OCI-LY7 (cell line): ENCODE measurements around the gene PSMG2. TPM values are rescaled to one million over a fixed set of nuclear protein-coding genes. Genes with fewer than 3 reads are reported as not detected.

ENCODE experiments used
- BruUV-seq: library from RNA; stranded (reverse); fragments of 400-500 nt; replicated peaks from 2 replicates; lab custom pipeline; 2021; lab: Mats Ljungman, UMichigan
- CTCF ChIA-PET: fragments of 300-600 bp; sonication (Branson Sonifier 250); formaldehyde crosslinking; loops from one replicate; lab custom pipeline; 2022; ENCODE audit warnings: antibody characterized with exemption; ENCODE audit not compliant: unreplicated experiment; lab: Charles Lee
- POLR2A ChIA-PET: fragments of 300-600 bp; sonication (Branson Sonifier 250); formaldehyde crosslinking; loops from one replicate; lab custom pipeline; 2022; ENCODE audit warnings: antibody characterized with exemption; lab: Charles Lee
- DNase-seq: peaks from one replicate; pipeline ENCODE4 v3.0.0-alpha.2; 2015; ENCODE audit warnings: low spot score
- H2AFZ ChIP-seq: fragments of 200-600 bp; sonication (generic), shearing (Covaris generic); 2 replicates; pipeline ENCODE4 v1.6.1; 2014; ENCODE audit warnings: mild to moderate bottlenecking, antibody characterized with exemption, low read length, moderate library complexity
- H3K27ac ChIP-seq: fragments of 200-600 bp; sonication (generic); 2 replicates; pipeline ENCODE4 v1.5.1; 2014; ENCODE audit warnings: mixed run types, low read depth, mild to moderate bottlenecking, moderate library complexity, low read length, inconsistent platforms; ENCODE audit not compliant: poor library complexity, severe bottlenecking
- H3K36me3 ChIP-seq: fragments of 200-600 bp; sonication (generic); 2 replicates; pipeline ENCODE4 v1.6.1; 2014; ENCODE audit warnings: mild to moderate bottlenecking, antibody characterized with exemption, low read length, moderate library complexity, mixed read lengths; ENCODE audit not compliant: insufficient read depth
- H3K4me1 ChIP-seq: fragments of 200-600 bp; sonication (generic); 2 replicates; pipeline ENCODE4 v1.5.1; 2014; ENCODE audit warnings: mild to moderate bottlenecking, low read length; ENCODE audit not compliant: insufficient read depth, poor library complexity, severe bottlenecking
- H3K4me2 ChIP-seq: fragments of 200-600 bp; sonication (generic); 2 replicates; pipeline ENCODE4 v1.6.1; 2014; ENCODE audit warnings: mild to moderate bottlenecking, low read length
- H3K4me3 ChIP-seq: fragments of 200-600 bp; sonication (generic); 2 replicates; pipeline ENCODE4 v1.5.1; 2014; ENCODE audit warnings: mild to moderate bottlenecking, low read depth, low read length; ENCODE audit not compliant: poor library complexity, severe bottlenecking
- H3K79me2 ChIP-seq: fragments of 200-600 bp; sonication (generic); 2 replicates; pipeline ENCODE4 v1.6.1; 2016; ENCODE audit warnings: low read depth, mild to moderate bottlenecking, low read length, moderate library complexity, mixed read lengths; ENCODE audit not compliant: insufficient read depth
- H3K9me2 ChIP-seq: fragments of 200-600 bp; sonication (generic); 2 replicates; pipeline ENCODE4 v1.6.1; 2016; ENCODE audit warnings: mild to moderate bottlenecking, low read length, mixed read lengths; ENCODE audit not compliant: insufficient read depth
- H3K9me3 ChIP-seq: fragments of 200-600 bp; sonication (generic); 2 replicates; pipeline ENCODE4 v1.6.1; 2014; ENCODE audit warnings: mild to moderate bottlenecking, mixed run types, low read length, mixed read lengths
- H4K20me1 ChIP-seq: fragments of 200-600 bp; sonication (generic); 2 replicates; pipeline ENCODE4 v1.6.1; 2014; ENCODE audit warnings: mild to moderate bottlenecking, antibody characterized with exemption, low read length, moderate library complexity, mixed read lengths; ENCODE audit not compliant: insufficient read depth
- CTCF ChIP-seq: fragments of 200-600 bp; sonication (generic); conservative IDR thresholded peaks from 2 replicates; pipeline ENCODE4 v1.5.1; 2014; ENCODE audit warnings: mild to moderate bottlenecking, antibody characterized with exemption, low read length, moderate library complexity, mixed read lengths
- EZH2phosphoT487 ChIP-seq: fragments of 200-600 bp; sonication (generic); IDR thresholded peaks from 2 replicates; pipeline ENCODE4 v1.6.1; 2018; ENCODE audit warnings: low read depth, borderline replicate concordance, mild to moderate bottlenecking, mixed run types, antibody characterized with exemption, low read length, moderate library complexity, mixed read lengths
- intact Hi-C: fragments of 100-400 bp; cut with micrococcal nuclease; formaldehyde crosslinking; loops from one replicate; pipeline ENCODE4 v1.10.0; 2022; ENCODE audit not compliant: unreplicated experiment
- small RNA-seq: library from RNA; depleted of rRNA; stranded (forward); fragments of <200 nt; gene quantifications from one replicate; pipeline ENCODE3, GENCODE V24; 2014
- total RNA-seq, 2 experiments: library from RNA; depleted of rRNA in 1 of 2; stranded (reverse); fragments of >200 nt in 1 of 2; shearing (Covaris generic) in 1 of 2; gene quantifications; 2 replicates each; pipeline ENCODE4 v1.2.3, GENCODE V29; 2014 to 2022

Gene PSMG2
- total RNA-seq, 2 experiments from 2014 or later, result 69.2 to 98.8 TPM

- BruUV-seq, result no TSS peak
- Histone ChIP-seq H3K4me2 (no peak overlapping the region), H3K9me3 (no peaks in the 10 kb centered on the region), H3K79me2 (no peaks in the 10 kb centered on the region), H3K27ac (no peak overlapping the region), H3K36me3 (no peaks in the 10 kb centered on the region), H3K4me1 (no peaks in the 10 kb centered on the region), H4K20me1 (no peaks in the 10 kb centered on the region), H2AFZ (no peak overlapping the region), H3K4me3 (no peak overlapping the region), H3K9me2 (no peaks in the 10 kb centered on the region)
- CTCF ChIA-PET, result no interaction called here
- TF ChIP-seq CTCF, result no peak
- TF ChIP-seq EZH2phosphoT487, result no peak
- POLR2A ChIA-PET, result no interaction called here
- DNase-seq, result no peak
- intact Hi-C loops, result no loop called here
Observed at GRCh38 chr18:12774982-12775381, 72.1 kb downstream of the PSMG2 start.

Small RNA genes within 50 kb of the gene (small RNA-seq; reads per million reads assigned to genes)
- gene RF00019, result not detected

Other genes starting within 250 kb of the PSMG2 start
- gene SPIRE1, start 44.9 kb upstream of the PSMG2 start, total RNA-seq (2014; rRNA removed; shearing (Covaris generic)), result 0.19 TPM in 1 of 2 replicates, not detected in the other
- 1.1 and 2.4 TPM in 2 replicates for gene SPIRE1, start 44.9 kb upstream of the PSMG2 start, total RNA-seq (2022)
- gene CEP76, start 319 bp upstream of the PSMG2 start, total RNA-seq (2014; rRNA removed; shearing (Covaris generic)), result 22.1 and 23.7 TPM in 2 replicates
- 13.7 and 14.1 TPM in 2 replicates for gene CEP76, start 319 bp upstream of the PSMG2 start, total RNA-seq (2022)
- 69.7 and 85.0 TPM in 2 replicates for gene PTPN2, start 181.2 kb downstream of the PSMG2 start, total RNA-seq (2014; rRNA removed; shearing (Covaris generic))
- gene PTPN2, start 181.2 kb downstream of the PSMG2 start, total RNA-seq (2022), result 54.9 and 64.2 TPM in 2 replicates
- gene SEH1L, start 245.0 kb downstream of the PSMG2 start, total RNA-seq (2014; rRNA removed; shearing (Covaris generic)), result 61.6 and 74.6 TPM in 2 replicates
- gene SEH1L, start 245.0 kb downstream of the PSMG2 start, total RNA-seq (2022), result 108 and 115 TPM in 2 replicates